Astrocyte (in vitro differentiated cells and primary cell): ENCODE results near the gene GTF2F2. TPM values are rescaled to one million over a fixed set of nuclear protein-coding genes. Genes with fewer than 3 reads are reported as not detected.
A peak's percentile ranks its signal among the peaks of the same experiment; 100 is the strongest.

ENCODE experiments used
- DNase-seq: peaks from one replicate; pipeline ENCODE4 v3.0.0-alpha.2; 2010; ENCODE audit warnings: low read depth
- FAIRE-seq: peaks from 2 replicates; lab custom pipeline; 2011; peaks lifted over from hg19 to GRCh38; lab: Jason Lieb, UNC
- H2AFZ ChIP-seq: 2 replicates; pipeline ENCODE4 v1.6.0; 2012; ENCODE audit warnings: low read depth, low read length, inconsistent platforms
- H3K27ac ChIP-seq: 2 replicates; pipeline ENCODE4 v1.5.1; 2011; ENCODE audit warnings: low read depth, low read length, inconsistent platforms
- H3K27me3 ChIP-seq: 2 replicates; pipeline ENCODE4 v1.6.0; 2011; ENCODE audit warnings: low read length, inconsistent platforms; ENCODE audit not compliant: insufficient read depth
- H3K36me3 ChIP-seq: 2 replicates; pipeline ENCODE4 v1.5.1; 2011; ENCODE audit warnings: low read length, inconsistent platforms; ENCODE audit not compliant: insufficient read depth
- H3K4me1 ChIP-seq: 2 replicates; pipeline ENCODE4 v1.5.1; 2011; ENCODE audit warnings: low read length, inconsistent platforms; ENCODE audit not compliant: insufficient read depth
- H3K4me2 ChIP-seq: 2 replicates; pipeline ENCODE4 v1.6.0; 2012; ENCODE audit warnings: low read length, inconsistent platforms
- H3K4me3 ChIP-seq: 2 replicates; pipeline ENCODE4 v1.5.1; 2011; ENCODE audit warnings: low read depth, mild to moderate bottlenecking, low read length, inconsistent platforms; ENCODE audit not compliant: insufficient read depth
- H3K79me2 ChIP-seq: 2 replicates; pipeline ENCODE4 v1.6.0; 2012; ENCODE audit warnings: mild to moderate bottlenecking, low read length, inconsistent platforms; ENCODE audit not compliant: insufficient read depth
- H3K9ac ChIP-seq: 2 replicates; pipeline ENCODE4 v1.6.0; 2012; ENCODE audit warnings: mild to moderate bottlenecking, low read length, inconsistent platforms
- H3K9me3 ChIP-seq: 2 replicates; pipeline ENCODE4 v1.5.1; 2012; ENCODE audit warnings: low read depth, mild to moderate bottlenecking, low read length, inconsistent platforms; ENCODE audit not compliant: insufficient read depth
- H4K20me1 ChIP-seq: 2 replicates; pipeline ENCODE4 v1.6.0; 2012; ENCODE audit warnings: low read length, inconsistent platforms; ENCODE audit not compliant: insufficient read depth
- H3K27ac Mint-ChIP-seq: one replicate; pipeline ENCODE4 v1.8.0; 2021; ENCODE audit warnings: mild to moderate bottlenecking, mixed read lengths; ENCODE audit not compliant: unreplicated experiment
- H3K27me3 Mint-ChIP-seq: one replicate; pipeline ENCODE4 v1.8.0; 2021; ENCODE audit warnings: low read depth, mixed read lengths; ENCODE audit not compliant: unreplicated experiment
- H3K36me3 Mint-ChIP-seq: one replicate; pipeline ENCODE4 v1.8.0; 2021; ENCODE audit warnings: low read depth, mixed read lengths; ENCODE audit not compliant: unreplicated experiment
- H3K4me1 Mint-ChIP-seq: one replicate; pipeline ENCODE4 v1.8.0; 2021; ENCODE audit warnings: low read depth, mixed read lengths; ENCODE audit not compliant: unreplicated experiment
- H3K4me3 Mint-ChIP-seq: one replicate; pipeline ENCODE4 v1.8.0; 2021; ENCODE audit warnings: mild to moderate bottlenecking, moderate library complexity, mixed read lengths; ENCODE audit not compliant: unreplicated experiment
- H3K9me3 Mint-ChIP-seq: one replicate; pipeline ENCODE4 v1.8.0; 2021; ENCODE audit warnings: mild to moderate bottlenecking, mixed read lengths; ENCODE audit not compliant: unreplicated experiment
- CTCF ChIP-seq: IDR thresholded peaks from 2 replicates; pipeline ENCODE4 v1.5.1; 2011; ENCODE audit warnings: low read depth, mild to moderate bottlenecking, inconsistent platforms, low read length, moderate library complexity; ENCODE audit not compliant: insufficient read depth
- EZH2 ChIP-seq: IDR thresholded peaks from 2 replicates; pipeline ENCODE4 v1.6.1; 2012; ENCODE audit warnings: mild to moderate bottlenecking, low read length, inconsistent platforms; ENCODE audit not compliant: insufficient read depth
- total RNA-seq: library from RNA; stranded (reverse); gene quantifications from 2 replicates; pipeline ENCODE4 v1.2.1, GENCODE V29; 2021

GTF2F2 gene
- total RNA-seq, 1 donor from 2014 or later: 27.8 TPM

DNA sequence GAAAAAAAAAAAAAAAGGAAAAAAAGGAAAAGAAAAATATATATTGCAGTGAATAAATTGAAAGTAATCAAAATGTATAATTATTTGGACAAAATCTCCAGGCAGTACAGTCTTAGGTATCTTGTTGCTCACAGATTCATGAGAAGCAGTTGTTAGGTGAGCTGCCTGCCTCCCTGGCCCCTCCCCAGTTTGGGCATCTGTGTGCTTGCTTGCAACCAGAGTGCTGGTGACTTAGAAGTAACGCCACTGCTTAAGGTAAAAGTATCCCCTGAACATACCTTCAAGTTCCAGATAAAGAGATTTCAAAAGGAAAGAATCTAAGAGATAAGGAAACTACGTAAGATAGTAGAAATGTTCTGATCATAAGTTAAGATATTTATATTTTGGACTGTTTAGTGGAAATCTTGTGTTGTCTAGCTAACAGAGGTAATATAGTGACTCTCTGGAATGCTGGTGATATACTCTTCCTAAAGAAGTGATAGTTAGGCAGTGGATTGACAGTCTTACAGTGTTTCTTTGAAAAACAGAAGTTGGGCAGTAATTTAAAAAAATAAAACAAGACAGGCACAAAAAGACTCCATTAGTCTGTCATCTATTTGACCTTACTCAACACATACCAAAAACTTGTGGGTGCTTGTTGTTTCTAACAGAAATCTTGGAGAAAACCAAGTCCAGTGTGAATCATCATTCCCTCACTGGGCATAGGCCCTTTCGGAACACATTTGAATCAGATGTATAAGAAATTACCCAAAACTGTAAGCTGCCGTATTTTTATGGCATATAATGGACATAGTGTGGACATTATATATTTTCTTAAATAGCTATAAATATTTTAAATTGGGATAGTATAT lies 118.9 kb downstream of the GTF2F2 start:
- DNase-seq (peak; percentile 70), FAIRE-seq (peak; percentile 5)
- Mint-ChIP-seq H3K36me3 (peaks cover 3% of the 10 kb centered on the region), H3K9me3 (no peaks in the 10 kb centered on the region), H3K27ac (peak overlapping the region; percentile 77), H3K4me1 (peaks cover 42% of the 10 kb centered on the region), H3K27me3 (no peaks in the 10 kb centered on the region), H3K4me3 (no peak overlapping the region)
- no peaks in the 10 kb centered on the region for H3K27me3 ChIP-seq
- peaks cover 33% of the 10 kb centered on the region for H3K79me2 ChIP-seq
- TF ChIP-seq CTCF: no peak
- TF ChIP-seq EZH2: no peak
- peaks cover 35% of the 10 kb centered on the region for H3K4me1 ChIP-seq
- H4K20me1 ChIP-seq: no peaks in the 10 kb centered on the region
- no peaks in the 10 kb centered on the region for H3K36me3 ChIP-seq
- no peak overlapping the region for H2AFZ ChIP-seq
- no peak overlapping the region for H3K4me3 ChIP-seq
- no peak overlapping the region for H3K9ac ChIP-seq
- no peaks in the 10 kb centered on the region for H3K9me3 ChIP-seq
- no peak overlapping the region for H3K4me2 ChIP-seq
- no peak overlapping the region for H3K27ac ChIP-seq

GRCh38 chr13:45240143-45240542 lies 119.8 kb downstream of the GTF2F2 start:
- FAIRE-seq: no peak
- no peak overlapping the region for H3K27ac Mint-ChIP-seq
- Histone ChIP-seq H3K36me3 (no peaks in the 10 kb centered on the region), H3K79me2 (peaks cover 36% of the 10 kb centered on the region), H3K9me3 (no peaks in the 10 kb centered on the region), H3K4me3 (no peak overlapping the region), H3K27me3 (no peaks in the 10 kb centered on the region), H3K4me1 (peaks cover 35% of the 10 kb centered on the region), H3K27ac (no peak overlapping the region), H3K9ac (no peak overlapping the region), H4K20me1 (no peaks in the 10 kb centered on the region), H2AFZ (no peak overlapping the region), H3K4me2 (no peak overlapping the region)
- no peak overlapping the region for H3K4me3 Mint-ChIP-seq
- H3K27me3 Mint-ChIP-seq: no peaks in the 10 kb centered on the region
- DNase-seq: no peak
- TF ChIP-seq CTCF (no peak), EZH2 (no peak)
- peaks cover 3% of the 10 kb centered on the region for H3K36me3 Mint-ChIP-seq
- H3K9me3 Mint-ChIP-seq: no peaks in the 10 kb centered on the region
- peaks cover 42% of the 10 kb centered on the region for H3K4me1 Mint-ChIP-seq

- Histone ChIP-seq H3K27ac (no peak overlapping the region), H3K9ac (no peak overlapping the region), H3K79me2 (peaks cover 35% of the 10 kb centered on the region), H3K4me3 (no peak overlapping the region), H3K4me1 (peaks cover 20% of the 10 kb centered on the region), H3K4me2 (peak overlapping the region; percentile 33), H4K20me1 (no peaks in the 10 kb centered on the region), H3K9me3 (no peaks in the 10 kb centered on the region), H3K27me3 (no peaks in the 10 kb centered on the region), H2AFZ (no peak overlapping the region), H3K36me3 (no peaks in the 10 kb centered on the region)
- FAIRE-seq (no peak), DNase-seq (no peak)
- Mint-ChIP-seq H3K4me1 (peaks cover 29% of the 10 kb centered on the region), H3K9me3 (no peaks in the 10 kb centered on the region), H3K27me3 (no peaks in the 10 kb centered on the region), H3K4me3 (no peak overlapping the region), H3K27ac (peak overlapping the region; percentile 7), H3K36me3 (peaks cover 3% of the 10 kb centered on the region)
- TF ChIP-seq CTCF: no peak
- TF ChIP-seq EZH2: no peak
Observed at GRCh38 chr13:45242070-45242469, 121.8 kb downstream of the GTF2F2 start.
